ENCODE measurements around the gene GNAL. TPM values are rescaled to one million over a fixed set of nuclear protein-coding genes. Genes with fewer than 3 reads are reported as not detected.

The GNAL gene
- total RNA-seq, 4 donors from 2014 or later: 22.8 to 30.4 (median 26.5) TPM

GRCh38 chr18:11654736-11655605 lies 34.1 kb upstream of the GNAL start:
- peaks cover 0 to 4% of the 10 kb centered on the region in 2 donors for H3K4me1 ChIP-seq
- 38 to 62% methylated on average over 22 to 32 of the region's 32 CpGs for WGBS, 2 donors
- no peaks in the 10 kb centered on the region for H3K27me3 ChIP-seq
- DNase-seq: peak; percentile 55 to 63
- H3K36me3 ChIP-seq: no peaks in the 10 kb centered on the region
- intact Hi-C loops (cut with DNase I): no loop called here
- no peak overlapping the region for H3K27ac ChIP-seq
- TF ChIP-seq CTCF (IDR thresholded peaks at IDR 0.05) (peak; percentile 69 to 77 (median 75)), POLR2A (IDR thresholded peaks at IDR 0.05) (no peak)
- no peaks in the 10 kb centered on the region for H3K9me3 ChIP-seq
- H3K4me3 ChIP-seq (replicated peaks in 1 of 3): no peak overlapping the region

- WGBS, 2 donors: 30 to 43% methylated on average over 5 of the region's 5 CpGs
- peak in 1 of 2 donors; percentile 14 for DNase-seq
- H3K4me3 ChIP-seq (replicated peaks in 1 of 3): no peak overlapping the region
Observed at GRCh38 chr18:11655606-11655932, 33.5 kb upstream of the GNAL start.

GRCh38 chr18:11657152-11657551 lies 31.9 kb upstream of the GNAL start:
- TF ChIP-seq POLR2A (IDR thresholded peaks at IDR 0.05): no peak
- TF ChIP-seq CTCF (IDR thresholded peaks at IDR 0.05): no peak

More at GRCh38 chr18:11655606-11655932, 33.5 kb upstream of the GNAL start:
- H3K36me3 ChIP-seq: no peaks in the 10 kb centered on the region
- H3K9me3 ChIP-seq: no peaks in the 10 kb centered on the region
- H3K27me3 ChIP-seq: no peaks in the 10 kb centered on the region
- no peak for TF ChIP-seq CTCF (IDR thresholded peaks at IDR 0.05)
- no peak for TF ChIP-seq POLR2A (IDR thresholded peaks at IDR 0.05)
- no peak overlapping the region for H3K27ac ChIP-seq
- intact Hi-C loops (cut with DNase I): no loop called here
- peaks cover 0 to 4% of the 10 kb centered on the region in 2 donors for H3K4me1 ChIP-seq

GRCh38 chr18:11657554-11657953 lies 31.5 kb upstream of the GNAL start:
- no peaks in the 10 kb centered on the region for H3K27me3 ChIP-seq
- no peak overlapping the region for H3K4me3 ChIP-seq (replicated peaks in 1 of 3)
- DNase-seq: no peak
- H3K4me1 ChIP-seq: peaks cover 0 to 4% of the 10 kb centered on the region in 2 donors
- 84 to 93% methylated on average over 8 of the region's 8 CpGs for WGBS, 2 donors
- H3K36me3 ChIP-seq: no peaks in the 10 kb centered on the region
- no peak overlapping the region for H3K27ac ChIP-seq
- no peaks in the 10 kb centered on the region for H3K9me3 ChIP-seq
- intact Hi-C loops (cut with DNase I): no loop called here
- no peak for TF ChIP-seq CTCF (IDR thresholded peaks at IDR 0.05)
- no peak for TF ChIP-seq POLR2A (IDR thresholded peaks at IDR 0.05)

More at GRCh38 chr18:11657152-11657551, 31.9 kb upstream of the GNAL start:
- 86 to 87% methylated on average over 9 of the region's 9 CpGs for WGBS, 2 donors
- Histone ChIP-seq H3K27me3 (no peaks in the 10 kb centered on the region), H3K36me3 (no peaks in the 10 kb centered on the region), H3K4me3 (replicated peaks in 1 of 3) (no peak overlapping the region), H3K9me3 (no peaks in the 10 kb centered on the region), H3K27ac (no peak overlapping the region), H3K4me1 (peaks cover 0 to 4% of the 10 kb centered on the region in 2 donors)
- intact Hi-C loops (cut with DNase I): no loop called here
- DNase-seq: no peak

- intact Hi-C loops (cut with DNase I): no loop called here
Observed at GRCh38 chr18:11658019-11658418, 31.0 kb upstream of the GNAL start.

More at GRCh38 chr18:11658019-11658418, 31.0 kb upstream of the GNAL start:
- Histone ChIP-seq H3K27ac (no peak overlapping the region), H3K9me3 (no peaks in the 10 kb centered on the region), H3K36me3 (no peaks in the 10 kb centered on the region), H3K4me3 (replicated peaks in 1 of 3) (no peak overlapping the region), H3K4me1 (peaks cover 0 to 4% of the 10 kb centered on the region in 2 donors), H3K27me3 (no peaks in the 10 kb centered on the region)
- TF ChIP-seq POLR2A (IDR thresholded peaks at IDR 0.05): no peak
- TF ChIP-seq CTCF (IDR thresholded peaks at IDR 0.05): no peak
- 92 to 96% methylated on average over 5 of the region's 5 CpGs for WGBS, 2 donors
- DNase-seq: no peak

Measured in thyroid gland (tissue), 4 donors.